ENCODE data around the gene PRH2. TPM values are rescaled to one million over a fixed set of nuclear protein-coding genes. Genes with fewer than 3 reads are reported as not detected.

Gene PRH2
- total RNA-seq, 1 donor from 2014 or later = not detected

DNA sequence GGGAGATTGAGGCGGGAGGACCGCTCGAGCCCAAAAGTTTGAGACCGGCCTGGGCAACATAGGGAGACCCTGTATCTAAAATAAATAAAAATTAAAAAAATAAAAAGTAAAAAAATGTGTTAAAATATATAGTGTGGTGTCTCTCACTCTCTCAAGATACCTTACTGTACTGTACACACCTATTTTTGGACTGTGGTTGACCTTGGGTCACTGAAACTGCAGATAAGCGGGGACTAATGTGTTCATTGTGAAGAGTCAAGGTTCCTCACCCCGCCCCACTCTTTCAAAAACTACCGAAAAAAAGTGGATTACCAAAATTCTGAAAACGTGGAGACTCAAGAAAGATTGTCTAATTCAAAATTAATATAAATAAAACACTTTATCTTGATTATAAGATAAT, 18.7 kb upstream of the PRH2 start:
- Histone ChIP-seq H3K4me1 (no peaks in the 10 kb centered on the region), H3K27ac (no peak overlapping the region), H3K4me3 (no peak overlapping the region), H3K36me3 (no peaks in the 10 kb centered on the region), H3K27me3 (no peaks in the 10 kb centered on the region), H3K9me3 (no peaks in the 10 kb centered on the region)
- intact Hi-C loops (cut with DNase I) = no loop called here
- DNase-seq (ENCODE audit: extremely low spot score in 2 of 2) = no peak
- TF ChIP-seq POLR2AphosphoS5 (IDR thresholded peaks at IDR 0.05; ENCODE audit: insufficient read depth in 1 of 2, low read depth in 1 of 2) (no peak), CTCF (IDR thresholded peaks at IDR 0.05) (no peak), POLR2A (IDR thresholded peaks at IDR 0.05) (no peak)

GRCh38 chr12:10919809-10920208, 9.2 kb upstream of the PRH2 start:
- DNase-seq (ENCODE audit: extremely low spot score in 2 of 2) = no peak
- no peaks in the 10 kb centered on the region for H3K4me1 ChIP-seq
- H3K36me3 ChIP-seq = no peaks in the 10 kb centered on the region
- no peaks in the 10 kb centered on the region for H3K27me3 ChIP-seq
- intact Hi-C loops (cut with DNase I) = no loop called here
- no peak overlapping the region for H3K4me3 ChIP-seq
- no peaks in the 10 kb centered on the region for H3K9me3 ChIP-seq
- TF ChIP-seq POLR2A (IDR thresholded peaks at IDR 0.05) (no peak), CTCF (IDR thresholded peaks at IDR 0.05) (no peak), POLR2AphosphoS5 (IDR thresholded peaks at IDR 0.05; ENCODE audit: insufficient read depth in 1 of 2, low read depth in 1 of 2) (no peak)
- H3K27ac ChIP-seq = no peak overlapping the region

- TF ChIP-seq POLR2AphosphoS5 (IDR thresholded peaks at IDR 0.05; ENCODE audit: insufficient read depth in 1 of 2, low read depth in 1 of 2) = no peak
- no peak for TF ChIP-seq POLR2A (IDR thresholded peaks at IDR 0.05)
- no peak for TF ChIP-seq CTCF (IDR thresholded peaks at IDR 0.05)
- intact Hi-C loops (cut with DNase I) = no loop called here
Measured at GRCh38 chr12:10926269-10926668, 2.8 kb upstream of the PRH2 start.

DNA sequence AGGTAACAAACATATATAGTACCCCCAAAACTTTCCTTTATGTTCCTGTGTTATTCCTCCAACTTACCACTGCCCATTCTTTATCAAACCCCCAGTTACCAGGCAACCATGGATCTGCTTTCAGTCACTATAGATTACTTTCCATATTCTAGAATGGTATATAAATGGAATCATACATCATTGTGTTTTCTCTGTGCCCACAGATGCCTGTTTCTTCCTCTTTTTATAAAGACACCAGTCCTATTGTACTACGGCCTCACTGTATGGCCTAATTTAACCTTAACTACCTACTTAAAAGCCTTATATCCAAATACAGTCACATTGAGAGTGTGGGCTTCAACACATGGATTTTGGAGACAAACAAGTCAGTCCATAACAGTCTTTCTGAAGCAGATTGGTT, 7.5 kb downstream of the PRH2 start:
- Histone ChIP-seq H3K27ac (no peak overlapping the region), H3K27me3 (no peaks in the 10 kb centered on the region), H3K4me1 (no peaks in the 10 kb centered on the region), H3K4me3 (no peak overlapping the region), H3K9me3 (no peaks in the 10 kb centered on the region), H3K36me3 (no peaks in the 10 kb centered on the region)
- DNase-seq (ENCODE audit: extremely low spot score in 2 of 2) = no peak
- intact Hi-C loops (cut with DNase I) = no loop called here
- TF ChIP-seq POLR2A (IDR thresholded peaks at IDR 0.05) (no peak), POLR2AphosphoS5 (IDR thresholded peaks at IDR 0.05; ENCODE audit: insufficient read depth in 1 of 2, low read depth in 1 of 2) (no peak), CTCF (IDR thresholded peaks at IDR 0.05) (no peak)

More at GRCh38 chr12:10926269-10926668, 2.8 kb upstream of the PRH2 start:
- Histone ChIP-seq H3K4me3 (no peak overlapping the region), H3K4me1 (no peaks in the 10 kb centered on the region), H3K36me3 (no peaks in the 10 kb centered on the region), H3K27ac (no peak overlapping the region), H3K27me3 (no peaks in the 10 kb centered on the region), H3K9me3 (no peaks in the 10 kb centered on the region)
- DNase-seq (ENCODE audit: extremely low spot score in 2 of 2) = no peak

GRCh38 chr12:10939163-10939562, 10.1 kb downstream of the PRH2 start, which contains the start of gene TAS2R14:
Gene TAS2R14, minus strand, starts transcription at chr12:10939263. Its CDS starts 56 bp downstream, at chr12:10939207.
- no peak within 1 kb of the TSS for H3K27ac ChIP-seq
- H3K4me3 ChIP-seq = no peak within 1 kb of the TSS
- H3K27me3 ChIP-seq = no peaks in the 10 kb centered on the region
- H3K36me3 ChIP-seq = no peaks in the 10 kb centered on the region
- H3K4me1 ChIP-seq = no peaks in the 10 kb centered on the region
- intact Hi-C loops (cut with DNase I) = no loop called here
- H3K9me3 ChIP-seq = no peaks in the 10 kb centered on the region
- TF ChIP-seq CTCF (IDR thresholded peaks at IDR 0.05) (no peak), POLR2AphosphoS5 (IDR thresholded peaks at IDR 0.05; ENCODE audit: insufficient read depth in 1 of 2, low read depth in 1 of 2) (no peak), POLR2A (IDR thresholded peaks at IDR 0.05) (no peak)
- DNase-seq (ENCODE audit: extremely low spot score in 2 of 2) = no peak

All from vagina (tissue), 2 donors.